HCT116 (cell line): ENCODE measurements around the gene PODN. TPM values are rescaled to one million over a fixed set of nuclear protein-coding genes. Genes with fewer than 3 reads are reported as not detected.

Experiments used
- ATAC-seq: fragments of 200-7000 bp; cut with Tn5 transposase; 2 replicates; pipeline ENCODE4 v1.9.1; 2020; ENCODE audit warnings: mild to moderate bottlenecking, moderate library complexity
- BruUV-seq: library from RNA; stranded (reverse); fragments of 400-500 nt; replicated peaks from 2 replicates; lab custom pipeline; 2021; lab: Mats Ljungman, UMichigan
- CTCF ChIA-PET: fragments of 300-600 bp; sonication (Branson Sonifier 250); formaldehyde crosslinking; loops from one replicate; lab custom pipeline; 2021; ENCODE audit warnings: antibody characterized with exemption; lab: Charles Lee
- POLR2A ChIA-PET: fragments of 300-600, 350-600 bp; sonication (Branson Sonifier 250); formaldehyde crosslinking; loops from one replicate; lab custom pipeline; 2021; ENCODE audit warnings: antibody characterized with exemption; lab: Charles Lee
- RAD21 ChIA-PET, 2 experiments: fragments of 300-600 bp; sonication (Branson Sonifier 250); formaldehyde crosslinking; loops; one replicate each; lab custom pipeline; 2023; ENCODE audit warnings: low total read pairs in 2 of 2; ENCODE audit not compliant: uncharacterized antibody in 2 of 2, unreplicated experiment in 2 of 2, low non-redundant PET in 1 of 2; lab: Charles Lee
- DNase-seq: peaks from one replicate; pipeline ENCODE4 v3.0.0-alpha.2; 2010; ENCODE audit warnings: low read depth, low spot score
- H2AFZ ChIP-seq: fragments of 200-600 bp; shearing (Covaris generic), sonication (generic); 2 replicates; pipeline ENCODE4 v1.6.1; 2017; ENCODE audit warnings: low read depth, mixed run types, mixed read lengths, antibody characterized with exemption, low read length; ENCODE audit not compliant: poor library complexity, severe bottlenecking
- H3K27ac ChIP-seq: 2 replicates; pipeline ENCODE4 v1.5.1; 2012; ENCODE audit warnings: low read depth, low read length
- H3K27me3 ChIP-seq: fragments of 200-600 bp; sonication (generic); 2 replicates; pipeline ENCODE4 v1.6.1; 2016; ENCODE audit warnings: mixed run types, low read length, mixed read lengths; ENCODE audit not compliant: insufficient read depth
- H3K36me3 ChIP-seq, 2 experiments: fragments of 200-500 bp in 1 of 2; fragments of 200-600 bp in 1 of 2; sonication (Bioruptor generic) in 1 of 2; sonication (generic) in 1 of 2; 2 replicates each; pipeline versions ENCODE4 v1.5.1 to v1.6.1; 2014 to 2016; ENCODE audit warnings: low read length in 2 of 2, inconsistent platforms in 1 of 2, mixed read lengths in 1 of 2, mixed run types in 1 of 2; ENCODE audit not compliant: insufficient read depth in 2 of 2, control insufficient read depth in 1 of 2
- H3K4me1 ChIP-seq, 2 experiments: fragments of 200-600 bp in 1 of 2; sonication (generic) in 1 of 2; 2 replicates each; pipeline versions ENCODE4 v1.5.1 to v1.6.1; 2012 to 2017; ENCODE audit warnings: low read length in 2 of 2, inconsistent platforms in 1 of 2, mild to moderate bottlenecking in 1 of 2, mixed read lengths in 1 of 2, mixed run types in 1 of 2, moderate library complexity in 1 of 2; ENCODE audit not compliant: insufficient read depth in 2 of 2, control insufficient read depth in 1 of 2
- H3K4me2 ChIP-seq: fragments of 200-600 bp; sonication (generic); 2 replicates; pipeline ENCODE4 v1.6.1; 2017; ENCODE audit warnings: mixed run types, low read length, mixed read lengths
- H3K4me3 ChIP-seq, 2 experiments: fragments of 200-600 bp in 1 of 2; sonication (generic) in 1 of 2; replicated peaks in 1 of 2; 2 replicates each; pipeline ENCODE4 v1.5.1; 2011 to 2016; ENCODE audit warnings: low read length in 2 of 2, control low read depth in 1 of 2, low read depth in 1 of 2, mild to moderate bottlenecking in 1 of 2, mixed read lengths in 1 of 2, mixed run types in 1 of 2
- H3K79me2 ChIP-seq: fragments of 200-600 bp; sonication (generic); 2 replicates; pipeline ENCODE4 v1.6.1; 2017; ENCODE audit warnings: mild to moderate bottlenecking, mixed run types, low read length, moderate library complexity, mixed read lengths; ENCODE audit not compliant: insufficient read depth
- H3K9ac ChIP-seq: fragments of 200-600 bp; sonication (generic); 2 replicates; pipeline ENCODE4 v1.6.1; 2016; ENCODE audit warnings: low read length, mixed read lengths
- H3K9me2 ChIP-seq: fragments of 200-600 bp; sonication (generic), shearing (Covaris generic); 2 replicates; pipeline ENCODE4 v1.6.1; 2017; ENCODE audit warnings: mixed run types, mild to moderate bottlenecking, moderate library complexity; ENCODE audit not compliant: insufficient read depth
- H3K9me3 ChIP-seq, 2 experiments: fragments of 200-500 bp in 1 of 2; fragments of 200-600 bp in 1 of 2; sonication (Bioruptor generic) in 1 of 2; sonication (generic) in 1 of 2; 2 replicates each; pipeline ENCODE4 v1.6.1; 2014 to 2017; ENCODE audit warnings: low read length in 2 of 2, mixed read lengths in 2 of 2, inconsistent platforms in 1 of 2, low read depth in 1 of 2, mild to moderate bottlenecking in 1 of 2, mixed run types in 1 of 2, moderate library complexity in 1 of 2; ENCODE audit not compliant: control insufficient read depth in 1 of 2, insufficient read depth in 1 of 2
- H4K20me1 ChIP-seq: fragments of 200-600 bp; sonication (generic), shearing (Covaris generic); 2 replicates; pipeline ENCODE4 v1.6.1; 2017; ENCODE audit warnings: mixed run types, mild to moderate bottlenecking, moderate library complexity; ENCODE audit not compliant: insufficient read depth
- ATF3 ChIP-seq: IDR thresholded peaks from 2 replicates; pipeline ENCODE4 v1.6.1; 2012
- CBX3 ChIP-seq: IDR thresholded peaks from 2 replicates; pipeline ENCODE4 v1.6.1; 2012; ENCODE audit warnings: low read depth
- CEBPB ChIP-seq: IDR thresholded peaks from 2 replicates; pipeline ENCODE4 v1.6.1; 2012; ENCODE audit warnings: low read depth
- EGR1 ChIP-seq: IDR thresholded peaks from 2 replicates; pipeline ENCODE4 v1.6.1; 2012; ENCODE audit warnings: low read depth
- EZH2 ChIP-seq: fragments of 200-600 bp; sonication (generic); IDR thresholded peaks from 2 replicates; pipeline ENCODE4 v1.6.1; 2017; ENCODE audit warnings: antibody characterized with exemption, mixed run types
- FOSL1 ChIP-seq: IDR thresholded peaks from 2 replicates; pipeline ENCODE4 v1.6.1; 2012; ENCODE audit warnings: low read depth
- JUND ChIP-seq: IDR thresholded peaks from 2 replicates; pipeline ENCODE4 v1.6.1; 2012
- MAX ChIP-seq: IDR thresholded peaks from 2 replicates; pipeline ENCODE4 v1.6.1; 2012
- POLR2AphosphoS5 ChIP-seq: IDR thresholded peaks from 2 replicates; pipeline ENCODE4 v1.6.1; 2011; ENCODE audit warnings: mild to moderate bottlenecking, low read depth, low read length, moderate library complexity
- REST ChIP-seq: IDR thresholded peaks from 2 replicates; pipeline ENCODE4 v1.6.1; 2012; ENCODE audit warnings: low read depth
- SIN3A ChIP-seq: IDR thresholded peaks from 2 replicates; pipeline ENCODE4 v1.6.1; 2012; ENCODE audit warnings: low read depth
- SP1 ChIP-seq: IDR thresholded peaks from 2 replicates; pipeline ENCODE4 v1.6.1; 2012; ENCODE audit warnings: low read depth
- YY1 ChIP-seq: IDR thresholded peaks from 2 replicates; pipeline ENCODE4 v1.6.1; 2011; ENCODE audit warnings: low read length, low read depth, moderate library complexity, mild to moderate bottlenecking; ENCODE audit not compliant: insufficient replicate concordance; ENCODE audit errors: extremely low read depth
- ZBTB33 ChIP-seq: IDR thresholded peaks from 2 replicates; pipeline ENCODE4 v1.6.1; 2011; ENCODE audit warnings: mild to moderate bottlenecking, low read length, moderate library complexity; ENCODE audit not compliant: insufficient replicate concordance; ENCODE audit errors: extremely low read depth
- ZFX ChIP-seq: fragments of 450-650 bp; IDR thresholded peaks from 2 replicates; pipeline ENCODE4 v1.6.1; 2017
- ZNF274 ChIP-seq: fragments of 200-500 bp; sonication (Bioruptor generic); IDR thresholded peaks from 2 replicates; pipeline ENCODE4 v1.6.1; 2014; ENCODE audit warnings: mild to moderate bottlenecking, low read depth, low read length, inconsistent platforms
- intact Hi-C: fragments of 100-400 bp; cut with micrococcal nuclease; formaldehyde crosslinking; loops from 2 replicates; pipeline ENCODE4 v1.10.0; 2022
- total RNA-seq: library from RNA; stranded (reverse); gene quantifications from one replicate; pipeline ENCODE4 v1.2.1, GENCODE V29; 2021; ENCODE audit not compliant: unreplicated experiment

PODN gene
- total RNA-seq, 1 experiment from 2014 or later, result 0.22 TPM

GRCh38 chr1:53069265-53069662, 7.3 kb downstream of the PODN start:
- H3K9ac ChIP-seq, result no peak overlapping the region
- no peak for ATAC-seq
- no peak overlapping the region for H2AFZ ChIP-seq
- no peak overlapping the region for H3K4me3 ChIP-seq
- no peak overlapping the region for H3K4me2 ChIP-seq
- BruUV-seq, result no TSS peak
- intact Hi-C loops, result no loop called here
- no peak overlapping the region for H3K27ac ChIP-seq
- no peaks in the 10 kb centered on the region for H3K27me3 ChIP-seq
- H3K4me1 ChIP-seq, result no peaks in the 10 kb centered on the region
- POLR2A ChIA-PET, result no interaction called here
- H3K9me3 ChIP-seq, result no peaks in the 10 kb centered on the region
- no peak for TF ChIP-seq CEBPB
- TF ChIP-seq EZH2, result no peak
- TF ChIP-seq FOSL1, result no peak
- TF ChIP-seq EGR1, result no peak
- TF ChIP-seq SP1, result no peak
- TF ChIP-seq ZNF274, result no peak
- TF ChIP-seq POLR2AphosphoS5, result no peak
- no peak for TF ChIP-seq ZBTB33
- no peak for TF ChIP-seq REST
- no peak for TF ChIP-seq JUND
- no peak for TF ChIP-seq ATF3
- no peak for TF ChIP-seq SIN3A
- no peak for TF ChIP-seq MAX
- no peak for TF ChIP-seq YY1
- TF ChIP-seq CBX3, result no peak
- TF ChIP-seq ZFX, result no peak
- CTCF ChIA-PET, result no interaction called here
- no peaks in the 10 kb centered on the region for H3K9me2 ChIP-seq
- H4K20me1 ChIP-seq, result no peaks in the 10 kb centered on the region
- DNase-seq, result no peak
- no peaks in the 10 kb centered on the region for H3K36me3 ChIP-seq
- RAD21 ChIA-PET, result no interaction called here
- H3K79me2 ChIP-seq, result no peaks in the 10 kb centered on the region
